ENCODE results near the gene WRNIP1. TPM values are rescaled to one million over a fixed set of nuclear protein-coding genes. Genes with fewer than 3 reads are reported as not detected.
"Not testable (repeated sequence)": the region's sequence is repeated elsewhere in the genome, so short reads cannot be mapped to it uniquely, and the experiment has no call there.

Gene WRNIP1
- total RNA-seq, 1 experiment from 2014 or later, result 78.8 TPM

DNA sequence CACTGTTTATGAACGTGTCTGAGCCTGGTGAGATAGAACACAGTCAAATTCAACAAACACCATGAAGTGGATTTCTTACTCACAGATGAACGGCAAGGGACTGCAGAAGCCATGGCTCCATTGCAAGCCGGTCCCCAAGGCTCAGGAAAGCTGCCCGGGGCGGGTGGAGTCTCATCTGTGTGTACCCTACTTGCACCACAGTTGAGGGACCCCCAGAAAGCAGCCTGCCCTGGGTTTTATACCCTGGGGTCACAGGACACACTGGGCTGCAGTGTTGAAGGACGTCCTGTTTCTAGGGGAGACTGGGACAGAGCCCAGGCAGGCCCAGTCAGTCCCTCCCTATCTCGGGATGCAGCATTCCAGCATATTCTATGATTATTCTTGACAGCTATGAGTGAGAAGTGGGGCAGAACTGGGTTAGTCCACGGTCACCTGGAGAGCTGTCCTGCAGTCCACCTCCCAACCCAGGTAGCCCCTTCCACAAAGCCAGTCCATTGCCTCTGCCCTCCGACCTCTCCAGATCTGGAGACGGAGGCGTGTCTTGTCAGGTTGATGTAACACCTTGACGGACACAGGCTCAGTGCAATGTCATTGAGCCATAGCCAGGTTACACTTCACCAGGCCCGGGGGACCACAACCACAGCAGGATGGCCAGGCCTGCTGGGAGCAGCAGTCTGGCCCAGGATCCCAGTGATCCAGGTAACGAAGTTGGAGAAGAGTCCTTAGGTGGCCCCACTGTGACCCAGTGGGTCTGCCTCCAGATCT lies 35.5 kb downstream of the WRNIP1 start:
- BruUV-seq (replicated peaks), result no TSS peak
- intact Hi-C loops (cut with micrococcal nuclease), result no loop called here
- H3K4me2 ChIP-seq (ENCODE audit: low read length), result no peak overlapping the region
- DNase-seq (ENCODE audit: low read depth, low spot score) (no peak), ATAC-seq (no peak)
- no peaks in the 10 kb centered on the region for H3K27me3 ChIP-seq (ENCODE audit: insufficient read depth, low read length)
- ChIA-PET CTCF (no interaction called here), POLR2A (no interaction called here), RAD21 (ENCODE audit: low non-redundant PET in 1 of 2, low total read pairs in 2 of 2, uncharacterized antibody in 2 of 2, unreplicated experiment in 2 of 2) (no interaction called here)
- H3K9ac ChIP-seq (ENCODE audit: low read length), result no peak overlapping the region
- no peaks in the 10 kb centered on the region for H4K20me1 ChIP-seq (ENCODE audit: insufficient read depth)
- H2AFZ ChIP-seq (ENCODE audit: low read depth, low read length, poor library complexity, severe bottlenecking), result no peak overlapping the region
- TF ChIP-seq SRF (IDR thresholded peaks at IDR 0.05; ENCODE audit: low read depth) (no peak), ELF1 (IDR thresholded peaks at IDR 0.05; ENCODE audit: borderline replicate concordance, low read depth) (no peak), REST (IDR thresholded peaks at IDR 0.05; ENCODE audit: low read depth) (no peak), EZH2phosphoT487 (IDR thresholded peaks at IDR 0.05; ENCODE audit: borderline replicate concordance) (no peak), SP1 (IDR thresholded peaks at IDR 0.05; ENCODE audit: low read depth) (no peak), ZNF274 (IDR thresholded peaks at IDR 0.05; ENCODE audit: low read depth, low read length) (no peak), TCF7L2 (IDR thresholded peaks at IDR 0.05; ENCODE audit: borderline replicate concordance, extremely low read depth, insufficient read depth, insufficient read length) (no peak), EZH2 (IDR thresholded peaks at IDR 0.05) (no peak), SIN3A (IDR thresholded peaks at IDR 0.05; ENCODE audit: low read depth) (no peak), POLR2AphosphoS5 (IDR thresholded peaks at IDR 0.05; ENCODE audit: low read depth, low read length) (no peak), EGR1 (IDR thresholded peaks at IDR 0.05; ENCODE audit: low read depth) (no peak), YY1 (IDR thresholded peaks at IDR 0.05; ENCODE audit: extremely low read depth, insufficient replicate concordance, low read depth, low read length) (no peak), CBX3 (IDR thresholded peaks at IDR 0.05; ENCODE audit: low read depth) (no peak), POLR2A (IDR thresholded peaks at IDR 0.05; ENCODE audit: borderline replicate concordance, extremely low read depth, insufficient read depth, insufficient read length) (no peak), JUND (IDR thresholded peaks at IDR 0.05) (no peak), CEBPB (IDR thresholded peaks at IDR 0.05; ENCODE audit: low read depth) (no peak), ZFX (IDR thresholded peaks at IDR 0.05) (no peak)
- no peaks in the 10 kb centered on the region for H3K36me3 ChIP-seq (ENCODE audit: control insufficient read depth in 1 of 2, insufficient read depth in 2 of 2, low read length in 2 of 2)
- H3K9me2 ChIP-seq (ENCODE audit: insufficient read depth), result no peaks in the 10 kb centered on the region
- no peaks in the 10 kb centered on the region for H3K79me2 ChIP-seq (ENCODE audit: insufficient read depth, low read length)
- H3K9me3 ChIP-seq (ENCODE audit: control insufficient read depth in 1 of 2, insufficient read depth in 1 of 2, low read depth in 1 of 2, low read length in 2 of 2), result no peaks in the 10 kb centered on the region
- H3K27ac ChIP-seq (ENCODE audit: low read depth, low read length), result no peak overlapping the region
- no peak overlapping the region for H3K4me3 ChIP-seq (replicated peaks in 1 of 2; ENCODE audit: low read depth in 1 of 2, low read length in 2 of 2)
- peaks cover 0 to 35% of the 10 kb centered on the region in 2 experiments; a peak in 1 of 4 replicates for H3K4me1 ChIP-seq (ENCODE audit: control insufficient read depth in 1 of 2, insufficient read depth in 2 of 2, low read length in 2 of 2)

DNA sequence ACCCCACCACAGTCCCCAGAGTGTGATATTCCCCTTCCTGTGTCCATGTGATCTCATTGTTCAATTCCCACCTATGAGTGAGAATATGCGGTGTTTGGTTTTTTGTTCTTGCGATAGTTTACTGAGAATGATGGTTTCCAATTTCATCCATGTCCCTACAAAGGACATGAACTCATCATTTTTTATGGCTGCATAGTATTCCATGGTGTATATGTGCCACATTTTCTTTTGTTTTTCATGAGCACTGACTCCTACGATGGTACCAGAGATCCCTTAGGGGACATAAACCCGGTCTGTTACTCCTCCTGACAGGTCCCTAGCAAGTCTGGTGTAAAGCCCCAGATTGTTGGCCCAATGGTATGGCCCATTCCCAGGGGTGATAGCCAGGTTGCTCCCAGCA lies 36.5 kb downstream of the WRNIP1 start:
- H3K4me2 ChIP-seq (ENCODE audit: low read length); H3K9ac ChIP-seq (ENCODE audit: low read length); H3K4me3 ChIP-seq (replicated peaks in 1 of 2; ENCODE audit: low read depth in 1 of 2, low read length in 2 of 2); CTCF ChIA-PET; RAD21 ChIA-PET (ENCODE audit: low non-redundant PET in 1 of 2, low total read pairs in 2 of 2, uncharacterized antibody in 2 of 2, unreplicated experiment in 2 of 2); H3K27ac ChIP-seq (ENCODE audit: low read depth, low read length); H3K79me2 ChIP-seq (ENCODE audit: insufficient read depth, low read length); H4K20me1 ChIP-seq (ENCODE audit: insufficient read depth); ATAC-seq; H3K27me3 ChIP-seq (ENCODE audit: insufficient read depth, low read length); DNase-seq (ENCODE audit: low read depth, low spot score); intact Hi-C loops (cut with micrococcal nuclease); H3K9me2 ChIP-seq (ENCODE audit: insufficient read depth); H3K9me3 ChIP-seq (ENCODE audit: control insufficient read depth in 1 of 2, insufficient read depth in 1 of 2, low read depth in 1 of 2, low read length in 2 of 2); H3K36me3 ChIP-seq (ENCODE audit: control insufficient read depth in 1 of 2, insufficient read depth in 2 of 2, low read length in 2 of 2); H2AFZ ChIP-seq (ENCODE audit: low read depth, low read length, poor library complexity, severe bottlenecking); POLR2A ChIA-PET; BruUV-seq (replicated peaks): not testable (repeated sequence)
- peaks cover 0 to 38% of the 10 kb centered on the region in 2 experiments; a peak in 1 of 4 replicates for H3K4me1 ChIP-seq (ENCODE audit: control insufficient read depth in 1 of 2, insufficient read depth in 2 of 2, low read length in 2 of 2)

All from HCT116 (cell line).